Kasumi-1 (cell line): ENCODE results near the gene SMARCC2.

Experiments used
- DNase-seq, 2 experiments: peaks; one replicate each; lab custom pipeline; 2025; lab: John Stamatoyannopoulos, UW

SMARCC2 gene

DNA sequence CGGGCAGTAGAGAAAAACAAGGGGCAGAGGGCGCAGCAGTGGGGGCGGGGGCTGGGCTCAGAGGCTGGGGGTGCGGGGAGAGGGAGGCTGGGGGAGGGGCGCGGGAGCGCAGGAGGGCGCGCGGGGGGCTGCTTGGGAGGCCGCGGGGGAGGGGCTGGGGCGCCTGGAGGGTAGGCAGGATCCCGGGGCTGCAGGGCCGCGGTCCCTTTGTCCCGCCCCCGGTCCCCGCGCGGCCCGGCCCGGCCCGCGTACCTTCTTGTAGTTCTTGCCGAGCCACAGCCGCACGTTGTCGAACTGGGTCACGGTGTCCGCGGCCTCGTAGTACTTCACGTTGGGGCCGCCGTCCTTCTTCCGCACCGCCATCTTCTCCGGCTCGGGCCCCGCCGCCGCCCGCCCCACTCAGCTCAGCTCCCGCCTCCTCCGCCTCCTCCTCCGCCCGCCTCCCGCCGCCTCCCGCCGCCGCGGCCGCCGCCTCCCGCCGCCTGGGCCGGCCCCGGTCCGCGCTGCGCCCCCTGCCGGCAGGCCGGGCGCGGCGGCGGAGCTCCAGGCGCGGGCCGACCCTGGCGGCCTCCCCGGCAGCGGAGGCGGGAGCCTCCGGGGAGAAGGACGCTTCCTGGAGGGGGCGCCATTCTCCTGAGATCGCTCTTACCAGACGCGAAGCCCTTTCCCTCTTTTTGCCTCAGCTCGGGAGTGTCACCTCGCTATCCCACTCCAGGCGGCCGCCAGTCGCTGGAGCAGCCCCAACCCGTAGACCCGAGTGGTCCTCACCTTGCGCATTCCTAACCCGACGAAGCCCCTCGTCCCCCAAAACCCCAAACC is at the start of gene SMARCC2:
Gene SMARCC2, minus strand, starts transcription at position 385 of the 819 bp plus-strand sequence. Its CDS starts 22 bp downstream, at position 363.
- DNase-seq = peak; percentile 75 to 87

DNA sequence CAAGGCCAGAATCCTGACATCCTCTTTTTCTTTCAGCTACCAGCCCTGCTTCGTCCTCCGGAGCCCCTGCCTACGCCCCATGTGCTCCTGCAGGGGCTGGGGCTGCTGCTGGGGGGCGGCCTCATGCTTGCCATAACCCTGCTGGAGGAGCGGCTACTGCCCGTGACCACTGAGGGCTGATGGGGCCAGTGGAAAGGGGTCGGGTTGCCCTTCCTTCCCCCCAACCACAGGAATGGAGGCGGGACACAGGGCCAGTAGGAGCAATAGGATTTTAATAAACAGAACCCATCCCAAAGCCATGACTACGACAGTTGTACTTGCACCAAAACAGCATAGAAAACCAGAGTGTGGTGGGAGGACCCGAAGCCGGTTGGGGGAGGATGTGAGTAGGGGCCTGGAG is 48.3 kb upstream of the SMARCC2 start:
- DNase-seq = no peak

DNA sequence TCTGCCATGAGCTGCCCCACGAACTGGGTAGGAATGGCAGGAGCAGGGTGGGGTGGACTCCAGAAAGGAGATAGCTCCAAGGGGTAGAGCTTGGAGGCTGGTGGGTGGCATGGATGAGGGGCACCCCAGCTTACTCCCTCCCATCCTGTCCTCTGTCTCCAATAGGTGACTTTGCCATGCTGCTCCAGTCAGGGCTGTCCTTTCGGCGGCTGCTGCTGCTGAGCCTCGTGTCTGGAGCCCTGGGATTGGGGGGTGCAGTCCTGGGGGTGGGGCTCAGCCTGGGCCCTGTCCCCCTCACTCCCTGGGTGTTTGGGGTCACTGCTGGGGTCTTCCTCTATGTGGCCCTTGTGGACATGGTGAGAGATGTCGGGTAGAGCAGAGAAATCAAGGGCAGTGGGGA is 47.7 kb upstream of the SMARCC2 start:
- DNase-seq = no peak

DNA sequence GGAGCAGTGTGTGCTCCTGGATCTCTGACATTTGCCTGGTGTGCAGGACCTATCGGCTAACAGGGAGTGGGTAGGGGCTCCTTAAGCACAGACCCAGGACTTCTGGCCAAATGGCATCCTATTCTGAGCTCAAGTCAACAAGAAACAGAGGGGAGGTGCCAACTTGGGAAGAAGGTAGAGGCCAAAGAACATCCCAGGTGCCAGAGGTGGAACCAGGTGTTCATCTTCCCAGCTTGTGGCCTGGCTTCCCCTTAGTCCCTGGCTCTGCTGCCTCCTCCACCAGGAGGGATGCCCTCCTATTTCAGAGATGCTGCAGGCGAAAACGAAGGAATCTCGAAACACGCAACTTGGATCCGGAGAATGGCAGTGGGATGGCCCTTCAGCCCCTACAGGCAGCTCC is 46.8 kb upstream of the SMARCC2 start:
- no peak for DNase-seq

DNA sequence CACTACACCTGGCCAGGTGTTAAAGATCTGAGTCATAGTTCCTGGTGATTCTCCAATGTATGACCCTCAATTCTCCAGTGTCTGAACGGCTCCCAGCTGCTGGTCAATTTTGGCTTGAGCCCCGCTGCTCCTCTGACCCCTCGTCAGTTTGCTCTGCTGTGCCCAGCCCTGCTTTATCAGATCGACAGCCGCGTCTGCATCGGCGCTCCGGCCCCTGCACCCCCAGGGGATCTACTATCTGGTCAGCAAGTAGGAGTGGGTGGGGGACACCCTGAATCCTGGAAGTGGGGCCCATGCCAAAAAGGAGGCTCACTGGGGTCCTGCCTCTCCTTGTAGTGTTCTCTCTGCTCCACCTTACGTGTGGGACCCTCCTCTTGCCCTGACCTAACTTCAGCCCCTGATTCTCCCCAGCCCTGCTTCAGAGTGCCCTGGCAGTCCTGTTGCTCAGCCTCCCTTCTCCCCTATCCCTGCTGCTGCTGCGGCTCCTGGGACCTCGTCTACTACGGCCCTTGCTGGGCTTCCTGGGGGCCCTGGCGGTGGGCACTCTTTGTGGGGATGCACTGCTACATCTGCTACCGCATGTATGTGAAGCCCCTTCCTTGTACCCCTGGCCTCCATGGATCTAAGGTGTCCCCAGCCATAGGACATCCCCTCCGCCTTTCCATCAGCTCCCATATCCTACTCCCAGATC is 45.6 kb upstream of the SMARCC2 start:
- no peak for DNase-seq

DNA sequence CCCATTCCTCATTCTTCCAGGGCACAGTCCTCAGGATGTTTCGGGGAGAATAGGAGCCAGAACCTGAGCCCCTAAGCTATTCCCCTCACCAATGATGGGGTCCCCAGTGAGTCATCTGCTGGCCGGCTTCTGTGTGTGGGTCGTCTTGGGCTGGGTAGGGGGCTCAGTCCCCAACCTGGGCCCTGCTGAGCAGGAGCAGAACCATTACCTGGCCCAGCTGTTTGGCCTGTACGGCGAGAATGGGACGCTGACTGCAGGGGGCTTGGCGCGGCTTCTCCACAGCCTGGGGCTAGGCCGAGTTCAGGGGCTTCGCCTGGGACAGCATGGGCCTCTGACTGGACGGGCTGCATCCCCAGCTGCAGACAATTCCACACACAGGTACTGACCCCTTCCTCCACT is 41.9 kb upstream of the SMARCC2 start:
- DNase-seq = no peak

DNA sequence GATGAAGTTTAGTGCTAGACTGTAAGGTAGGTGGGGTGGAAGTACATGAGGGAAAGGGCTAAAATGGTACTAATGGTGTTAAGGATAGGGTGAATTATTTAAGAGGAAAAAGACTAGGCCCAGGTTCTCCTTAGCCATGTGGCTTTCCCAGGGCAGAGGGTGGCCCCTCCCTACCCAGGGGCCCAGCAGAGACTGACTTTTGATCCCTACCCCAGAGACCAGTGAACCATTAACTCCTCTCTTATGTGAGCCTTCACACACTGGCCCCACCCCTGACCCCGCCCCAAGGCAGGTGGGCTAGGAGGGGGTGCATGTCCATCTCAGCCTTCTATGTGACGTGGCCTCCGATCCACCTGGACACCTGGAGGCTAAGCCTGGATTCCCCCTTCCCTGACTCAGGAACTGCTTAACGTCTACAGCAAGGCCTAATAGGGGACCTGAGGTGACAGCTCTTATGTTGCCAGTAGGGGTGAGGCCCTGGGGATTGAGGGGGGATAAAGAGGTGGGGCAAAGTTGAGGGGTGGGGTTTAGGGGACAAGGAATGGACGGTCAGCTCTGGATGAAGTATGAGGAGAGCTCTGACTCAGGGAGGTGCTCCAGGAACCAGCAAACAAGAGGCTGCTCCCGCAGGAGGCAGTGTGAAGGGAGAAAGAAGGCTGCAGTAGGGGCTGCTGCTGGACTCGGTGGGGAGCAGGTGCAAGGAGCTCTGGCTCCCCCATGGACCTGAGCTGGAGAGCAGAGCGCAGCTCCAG is 41.3 kb upstream of the SMARCC2 start:
- no peak for DNase-seq

DNA sequence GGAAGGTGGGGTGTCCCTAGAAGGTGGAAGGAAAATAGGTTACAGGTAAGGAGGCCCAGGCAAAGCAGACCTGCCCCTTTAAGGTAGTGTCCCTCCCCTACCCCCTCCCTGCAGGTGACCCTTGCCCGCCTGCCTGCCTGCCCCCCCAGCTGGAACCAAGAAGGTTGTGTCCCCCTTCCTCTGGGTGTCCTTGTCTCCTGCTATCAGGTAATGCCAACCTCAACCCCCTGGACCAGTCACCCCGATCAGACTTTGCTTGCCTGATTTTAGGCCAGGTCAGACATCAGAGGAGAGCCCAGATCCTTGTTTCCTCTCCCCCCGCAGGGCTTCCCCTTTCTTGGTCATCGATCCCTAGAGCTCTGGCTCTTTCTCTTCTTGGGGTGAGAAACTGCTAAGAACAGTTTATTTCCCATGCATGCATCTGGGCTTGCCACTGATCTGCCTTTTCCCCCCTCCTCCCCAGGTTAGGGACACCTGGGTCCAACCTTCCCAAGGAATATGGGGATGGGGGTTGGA is 40.7 kb upstream of the SMARCC2 start, which contains the start of gene SLC39A5:
Gene SLC39A5, plus strand, starts transcription at position 136 of the 516 bp plus-strand sequence. CDS start 1,224 bp downstream, outside the sequence.
- peak in 1 of 2 experiments; percentile 14 for DNase-seq

DNA sequence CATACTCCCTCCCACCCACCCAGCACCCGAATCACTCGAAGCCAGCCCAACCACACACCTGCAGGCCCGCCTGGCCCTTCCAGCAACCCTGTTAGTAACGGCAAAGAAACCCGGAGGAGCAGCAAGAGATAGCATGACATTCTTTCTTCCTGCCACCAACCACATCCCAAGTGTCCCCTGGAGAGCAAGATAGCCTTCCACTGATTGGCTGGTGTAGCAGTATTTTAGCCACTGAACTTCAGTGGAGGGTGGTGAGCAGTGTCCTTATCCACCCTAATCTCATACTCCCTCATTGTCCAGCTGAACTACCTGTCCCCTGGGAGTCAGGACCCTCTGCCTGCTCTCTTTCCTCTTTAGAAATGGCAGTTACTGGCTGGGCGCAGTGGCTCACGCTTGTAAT is 39.8 kb upstream of the SMARCC2 start:
- DNase-seq = no peak

DNA sequence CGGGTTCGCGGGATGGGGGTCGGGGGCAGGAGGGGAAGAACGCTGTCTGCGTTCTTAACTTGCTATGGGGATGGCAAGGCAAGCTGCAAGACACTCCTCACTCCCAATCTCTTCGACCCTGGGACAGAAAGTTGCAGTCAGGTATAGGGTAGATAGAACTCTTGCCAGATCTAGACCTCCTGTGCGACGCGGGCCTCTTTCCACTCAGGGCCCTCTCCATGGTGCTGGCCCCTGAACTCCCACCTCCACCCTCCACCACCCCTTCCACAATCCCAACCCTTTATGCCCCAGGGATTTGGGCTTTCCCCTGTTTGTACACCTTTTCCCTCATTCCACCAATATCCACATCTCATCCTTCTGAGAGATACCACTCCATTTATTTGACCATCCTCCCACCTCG is 35.7 kb upstream of the SMARCC2 start:
- DNase-seq = no peak

DNA sequence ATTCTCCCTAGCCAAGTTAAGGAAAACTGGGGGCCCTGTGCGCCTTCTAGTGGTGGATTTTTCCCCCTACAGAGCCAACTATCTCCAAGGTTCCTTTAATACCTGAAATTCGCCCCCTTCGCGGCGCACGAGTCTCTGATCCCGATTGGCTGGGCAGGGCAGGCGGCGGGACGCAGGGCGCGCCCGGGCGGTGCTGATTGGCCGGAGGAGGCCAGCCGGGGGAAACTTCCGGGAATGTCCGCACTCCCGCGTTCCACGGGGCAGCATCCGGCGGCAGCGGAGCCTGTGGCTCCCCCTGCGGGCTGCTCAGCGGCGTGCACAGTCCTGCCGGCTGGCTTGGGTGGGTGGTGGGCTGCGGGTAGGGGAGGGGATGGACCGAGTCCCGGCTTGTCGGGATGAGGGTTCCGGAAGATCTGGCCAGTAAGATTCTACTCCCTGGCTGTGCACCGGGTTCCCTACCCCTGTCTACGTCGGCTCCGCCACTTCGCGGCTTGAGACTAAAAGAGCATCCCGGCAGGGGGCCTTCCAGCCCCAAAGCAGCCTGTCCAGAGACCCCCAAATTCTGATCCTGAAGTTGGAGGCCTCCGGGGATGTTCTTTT is 34.9 kb upstream of the SMARCC2 start, which contains the start of gene NABP2:
Gene NABP2, plus strand, starts transcription at position 241 of the 600 bp plus-strand sequence. CDS start 515 bp downstream, outside the sequence.
- peak; percentile 96 to 97 for DNase-seq

DNA sequence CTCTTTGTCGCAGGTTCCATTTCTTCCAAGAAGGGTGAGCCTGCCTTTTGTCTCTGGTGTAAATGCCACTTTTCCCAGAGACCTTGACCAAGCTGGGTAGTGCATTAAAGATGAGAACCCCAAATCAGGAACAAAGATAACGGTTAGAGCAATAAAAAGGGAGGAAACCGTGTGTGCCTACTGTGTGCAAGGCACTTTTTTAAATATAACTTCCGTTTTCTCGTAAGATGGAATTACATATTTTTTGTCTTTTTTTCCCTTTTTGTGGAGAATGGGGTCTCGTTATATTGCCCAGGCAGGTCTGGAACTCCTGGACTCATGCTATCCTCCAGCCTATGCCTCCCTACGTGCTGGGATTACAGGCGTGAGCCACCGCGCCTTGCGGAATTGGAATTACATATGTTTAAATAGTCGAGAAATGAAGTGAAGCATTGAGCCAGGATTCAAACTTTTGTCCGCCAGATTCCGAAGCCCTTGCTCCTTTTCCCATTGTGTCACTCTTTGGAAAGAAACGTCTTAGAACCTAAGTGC is 34.4 kb upstream of the SMARCC2 start:
- DNase-seq = peak in 1 of 2 experiments; percentile 41

DNA sequence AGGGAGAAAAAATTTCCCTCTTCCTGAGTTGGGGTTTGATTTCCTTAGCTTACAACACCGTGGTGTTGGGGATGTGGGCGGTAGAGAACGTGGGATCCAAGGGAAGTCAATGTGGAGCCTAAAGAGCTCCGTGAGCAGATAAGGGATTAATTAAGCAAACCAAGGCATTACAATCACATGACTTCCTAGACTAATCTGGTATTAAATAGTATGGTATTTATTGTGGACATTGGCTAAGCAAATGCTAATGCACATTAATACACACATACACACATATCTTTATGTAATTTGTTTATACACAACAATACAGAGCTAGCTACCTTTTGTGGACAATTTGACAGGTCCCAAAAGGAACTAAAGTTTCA is 33.2 kb upstream of the SMARCC2 start:
- peak in 1 of 2 experiments; percentile 39 for DNase-seq

DNA sequence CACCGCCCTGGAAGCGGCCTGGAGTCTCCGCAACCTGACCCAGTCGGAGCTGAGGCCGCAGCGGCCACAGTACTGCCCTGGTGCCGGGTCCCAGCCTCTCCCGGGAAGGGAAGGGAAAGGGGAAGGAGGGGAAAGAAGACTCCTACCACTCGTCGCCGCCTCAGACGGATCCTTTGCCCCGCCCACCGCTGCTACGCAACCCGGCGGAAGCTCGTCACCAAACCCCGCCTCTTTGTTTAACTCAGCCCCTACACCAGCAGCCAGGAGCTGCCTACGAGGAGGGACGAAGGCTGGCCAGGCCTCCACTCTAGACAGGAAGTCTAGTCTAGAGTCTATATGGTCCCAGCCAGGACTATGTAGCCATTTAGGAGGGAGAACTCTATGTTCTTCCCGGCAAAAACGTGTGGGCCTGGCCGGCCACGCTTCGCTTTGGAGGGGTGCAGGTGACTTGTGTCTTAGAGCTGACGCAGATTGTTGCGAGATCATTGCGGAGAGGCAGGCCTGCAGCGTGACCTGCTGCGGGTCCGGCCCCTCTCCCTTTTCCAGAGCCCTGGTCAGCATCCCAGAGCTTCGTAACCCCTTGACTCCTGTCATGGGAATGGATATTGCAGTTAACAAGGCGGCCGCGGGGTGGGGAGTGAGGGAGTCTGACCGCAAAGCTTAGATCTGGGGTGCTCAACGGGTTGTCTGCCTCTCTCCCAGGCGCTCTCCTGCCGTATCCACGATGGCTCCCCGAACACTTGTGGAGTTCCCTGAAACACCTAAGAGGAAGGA is 32.7 kb upstream of the SMARCC2 start, which contains the start of gene RNF41:
Gene RNF41, minus strand, starts transcription at position 166 of the 774 bp plus-strand sequence. CDS start 7,875 bp downstream, outside the sequence.
- DNase-seq = peak; percentile 97

DNA sequence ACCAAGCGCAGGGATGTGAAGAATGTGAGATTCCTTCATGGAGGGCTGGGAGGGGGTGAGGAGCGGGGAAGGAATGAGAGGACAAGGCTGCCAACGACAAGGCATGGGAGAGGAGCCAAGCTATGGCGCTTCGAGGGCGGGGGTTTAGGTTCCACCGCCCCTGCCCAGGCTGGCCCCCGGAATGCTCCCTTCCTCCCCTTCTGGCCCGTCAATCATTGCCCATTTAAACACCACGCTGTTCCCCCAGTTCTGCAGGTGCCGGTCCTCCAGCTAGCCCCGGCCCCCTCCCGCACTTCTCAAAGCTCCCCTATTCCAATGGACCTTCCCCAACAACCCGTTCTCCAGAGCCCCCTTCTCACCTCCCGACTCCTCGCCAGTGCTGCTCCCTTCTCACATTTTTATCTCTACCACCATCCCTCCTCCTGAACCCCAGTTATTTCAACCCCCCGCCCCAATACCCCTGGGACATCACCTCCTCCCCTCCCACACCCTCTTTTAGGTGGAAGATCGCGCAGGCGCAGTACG is 32.0 kb upstream of the SMARCC2 start:
- DNase-seq = no peak

DNA sequence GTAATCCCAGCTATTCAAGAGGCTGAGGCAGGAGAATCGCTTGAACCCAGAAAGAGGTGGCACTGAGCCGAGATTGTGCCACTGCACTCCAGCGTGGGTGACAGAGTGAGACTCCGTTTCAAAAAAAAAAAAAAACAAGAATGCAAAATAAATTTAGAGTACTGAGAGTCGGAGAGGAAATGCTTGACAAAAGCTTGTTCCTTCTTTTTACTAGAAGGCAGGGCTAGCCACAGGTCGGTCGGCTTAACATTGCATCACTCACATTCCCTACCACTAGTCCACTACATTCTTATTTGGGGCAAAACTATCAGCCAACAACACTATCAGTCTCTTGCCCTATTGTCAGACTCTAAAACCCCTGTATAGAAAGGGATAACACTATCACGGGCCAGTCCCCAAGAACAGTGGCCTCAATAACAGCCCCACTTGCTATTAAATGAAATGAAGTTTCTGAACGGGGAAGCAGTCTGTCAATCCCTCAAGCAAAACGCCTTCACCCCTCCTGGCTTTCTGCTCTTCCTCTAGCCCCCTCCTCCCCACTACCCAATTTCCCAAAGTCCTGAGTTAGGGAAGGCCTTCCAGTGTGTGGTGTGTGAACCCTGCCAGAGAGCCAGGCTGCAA is 31.4 kb upstream of the SMARCC2 start:
- DNase-seq = peak; percentile 73 to 80

DNA sequence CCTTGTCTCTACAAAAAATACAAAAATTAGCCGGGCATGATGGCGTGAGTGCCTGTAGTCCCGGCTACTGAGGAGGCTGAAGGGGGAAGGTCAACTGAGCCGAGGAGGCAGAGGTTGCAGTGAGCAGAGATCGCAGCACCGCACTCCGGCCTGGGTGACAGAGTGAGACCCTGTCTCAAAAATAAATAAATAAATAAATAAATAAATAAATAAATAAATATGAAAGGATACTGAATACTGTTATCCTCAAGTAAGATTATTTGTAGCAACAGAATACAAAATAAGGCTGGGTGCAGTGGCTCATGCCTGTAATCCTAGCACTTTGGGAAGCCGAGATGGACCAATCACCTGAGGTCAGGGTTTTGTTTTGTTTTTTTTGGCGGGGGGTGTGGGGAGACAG is 30.6 kb upstream of the SMARCC2 start:
- DNase-seq = no peak

DNA sequence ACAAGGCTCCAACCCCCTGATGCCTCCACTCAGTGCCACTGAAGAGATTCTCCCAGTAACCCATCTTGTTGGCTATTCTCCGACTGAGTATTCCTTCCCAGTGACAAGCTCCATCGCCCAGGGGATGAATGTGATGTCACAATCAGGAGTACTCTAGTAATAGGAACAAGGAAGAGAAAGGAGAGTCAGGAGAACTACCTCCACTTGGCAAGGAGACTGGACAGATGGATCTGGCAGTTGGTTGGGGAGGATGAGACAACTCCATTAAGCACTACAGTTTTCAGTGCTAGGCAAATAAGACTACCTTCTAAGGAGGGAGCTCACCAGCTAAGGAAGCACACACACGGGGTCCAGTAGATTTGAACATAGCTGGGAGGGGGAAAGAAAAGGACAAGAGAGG is 27.2 kb upstream of the SMARCC2 start:
- no peak for DNase-seq

DNA sequence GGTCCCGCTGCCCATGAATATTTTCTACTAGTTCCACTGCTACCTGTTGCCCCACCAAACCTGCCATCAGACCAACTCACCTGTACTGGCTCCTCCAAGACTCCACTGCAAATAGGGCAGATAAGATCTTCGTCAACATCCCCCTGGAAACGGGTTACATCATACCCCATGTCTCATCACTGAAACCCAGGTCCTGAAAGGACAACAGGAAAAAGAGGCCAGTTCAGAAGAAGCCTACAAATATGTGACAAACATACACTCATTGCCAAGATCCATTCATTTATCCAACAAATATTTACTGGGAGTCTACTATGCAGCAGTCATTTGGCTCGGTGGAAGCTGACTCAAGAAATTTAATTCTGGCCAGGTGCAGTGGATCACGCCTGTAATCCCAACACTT is 24.6 kb upstream of the SMARCC2 start:
- DNase-seq = no peak

DNA sequence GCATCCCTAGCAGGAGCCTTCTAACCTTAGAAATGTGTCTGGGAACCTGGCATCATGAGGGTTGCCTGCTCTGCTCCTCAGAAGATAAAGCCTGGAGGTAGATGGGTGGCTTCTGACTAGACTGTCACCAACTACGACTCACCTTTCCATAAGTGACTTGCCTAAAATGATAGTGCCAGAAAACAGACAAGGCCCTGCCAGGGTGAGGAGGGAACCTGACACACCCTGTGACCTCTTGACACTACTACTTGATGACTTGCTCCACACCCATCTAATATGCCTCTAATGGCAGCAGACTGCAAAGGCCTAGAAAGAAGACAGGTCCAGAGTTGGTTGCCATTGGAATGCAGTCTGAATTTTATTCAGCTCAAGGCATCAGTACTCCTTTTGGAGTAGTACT is 23.1 kb upstream of the SMARCC2 start:
- no peak for DNase-seq
